Fibroblast of skin of left quadriceps (primary cell): ENCODE results near the gene MAN2C1.
"Not testable (repeated sequence)": the region's sequence is repeated elsewhere in the genome, so short reads cannot be mapped to it uniquely, and the experiment has no call there.

ENCODE experiments used
- DNase-seq, 2 experiments: peaks; one replicate each; pipeline ENCODE4 v3.0.0-alpha.2; 2013; ENCODE audit warnings: low read depth in 2 of 2

Gene MAN2C1

GRCh38 chr15:75367913-75368688 lies at the start of gene MAN2C1:
MAN2C1 (minus strand) TSS chr15:75368607; CDS start chr15:75368583, 24 bp downstream.
- DNase-seq, result peak; percentile 75 to 82

- DNase-seq, result no peak
Measured at GRCh38 chr15:75416584-75416983, 48.2 kb upstream of the MAN2C1 start.

- DNase-seq, result no peak
Measured at GRCh38 chr15:75410196-75410595, 41.8 kb upstream of the MAN2C1 start.

- no peak for DNase-seq
Measured at GRCh38 chr15:75407083-75407482, 38.7 kb upstream of the MAN2C1 start.

- no peak for DNase-seq
Measured at GRCh38 chr15:75403892-75404291, 35.5 kb upstream of the MAN2C1 start.

- no peak for DNase-seq
Measured at GRCh38 chr15:75397494-75397893, 29.1 kb upstream of the MAN2C1 start.

GRCh38 chr15:75389791-75390382 lies 21.5 kb upstream of the MAN2C1 start:
- DNase-seq, result no peak

GRCh38 chr15:75383986-75384385 lies 15.6 kb upstream of the MAN2C1 start:
- DNase-seq, result not testable (repeated sequence)

GRCh38 chr15:75380773-75381172 lies 12.4 kb upstream of the MAN2C1 start:
- no peak for DNase-seq

- DNase-seq, result no peak
Measured at GRCh38 chr15:75371901-75372688, 3.7 kb upstream of the MAN2C1 start.

GRCh38 chr15:75371486-75371885 lies 3.1 kb upstream of the MAN2C1 start:
- DNase-seq, result no peak

- DNase-seq, result no peak
Measured at GRCh38 chr15:75369897-75370581, 1.6 kb upstream of the MAN2C1 start.

GRCh38 chr15:75368689-75369239 lies 357 bp upstream of the MAN2C1 start:
- no peak for DNase-seq

GRCh38 chr15:75367406-75367912 lies 948 bp downstream of the MAN2C1 start:
- no peak for DNase-seq

GRCh38 chr15:75367006-75367405 lies 1.4 kb downstream of the MAN2C1 start:
- DNase-seq, result no peak

- DNase-seq, result no peak
Measured at GRCh38 chr15:75366163-75366562, 2.2 kb downstream of the MAN2C1 start.

- no peak for DNase-seq
Measured at GRCh38 chr15:75364881-75365280, 3.5 kb downstream of the MAN2C1 start.

GRCh38 chr15:75363786-75364185 lies 4.6 kb downstream of the MAN2C1 start:
- DNase-seq, result no peak

GRCh38 chr15:75362642-75363249 lies 5.7 kb downstream of the MAN2C1 start:
- no peak for DNase-seq

- DNase-seq, result no peak
Measured at GRCh38 chr15:75361989-75362641, 6.3 kb downstream of the MAN2C1 start.
